Neuronal stem cell (in vitro differentiated cells): Measurements from ENCODE around the gene PARP15.
A peak's percentile ranks its signal among the peaks of the same experiment; 100 is the strongest.

Experiments
- DNase-seq: peaks from one replicate; pipeline ENCODE4 v3.0.0-alpha.2; 2013; ENCODE audit warnings: low spot score
- H2AFZ ChIP-seq: one replicate; pipeline ENCODE4 v1.6.1; 2013; ENCODE audit warnings: mild to moderate bottlenecking, low read length, inconsistent platforms
- H2AK5ac ChIP-seq: 2 replicates; pipeline ENCODE4 v1.6.1; 2013; ENCODE audit warnings: low read depth, mild to moderate bottlenecking, inconsistent platforms, low read length, moderate library complexity, mixed read lengths
- H2BK120ac ChIP-seq: 2 replicates; pipeline ENCODE4 v1.6.1; 2013; ENCODE audit warnings: low read depth, mild to moderate bottlenecking, inconsistent platforms, low read length, moderate library complexity, mixed read lengths
- H2BK12ac ChIP-seq: one replicate; pipeline ENCODE4 v1.6.1; 2013; ENCODE audit warnings: low read length, inconsistent platforms
- H2BK15ac ChIP-seq: 2 replicates; pipeline ENCODE4 v1.6.1; 2013; ENCODE audit warnings: mild to moderate bottlenecking, low read length, inconsistent platforms, mixed read lengths
- H2BK5ac ChIP-seq: one replicate; pipeline ENCODE4 v1.6.1; 2013; ENCODE audit warnings: inconsistent platforms, mild to moderate bottlenecking, low read length, moderate library complexity
- H3K14ac ChIP-seq: one replicate; pipeline ENCODE4 v1.6.1; 2013; ENCODE audit warnings: low read length, inconsistent platforms
- H3K18ac ChIP-seq: 2 replicates; pipeline ENCODE4 v1.6.1; 2013; ENCODE audit warnings: low read length, inconsistent platforms
- H3K23ac ChIP-seq: 2 replicates; pipeline ENCODE4 v1.6.1; 2013; ENCODE audit warnings: low read depth, mild to moderate bottlenecking, mixed read lengths, low read length, inconsistent platforms; ENCODE audit not compliant: poor library complexity
- H3K27ac ChIP-seq: replicated peaks from 3 replicates; pipeline ENCODE4 v1.5.1; 2013; ENCODE audit warnings: low read length, inconsistent platforms
- H3K27me3 ChIP-seq, 3 experiments: 2 replicates each; pipeline ENCODE4 v1.6.1; 2013; ENCODE audit warnings: low read length in 3 of 3, mild to moderate bottlenecking in 2 of 3, inconsistent platforms in 1 of 3, low read depth in 1 of 3, mixed read lengths in 1 of 3, moderate library complexity in 1 of 3; ENCODE audit not compliant: control insufficient read depth in 3 of 3, insufficient read depth in 3 of 3
- H3K36me3 ChIP-seq, 2 donors: replicated peaks in 1 of 2; 2 replicates each; pipeline ENCODE4 v1.6.1; 2013; ENCODE audit warnings: low read length in 2 of 2; ENCODE audit not compliant: control insufficient read depth in 2 of 2, insufficient read depth in 2 of 2
- H3K4ac ChIP-seq: 2 replicates; pipeline ENCODE4 v1.6.1; 2013; ENCODE audit warnings: inconsistent platforms, mild to moderate bottlenecking, low read length, moderate library complexity
- H3K4me1 ChIP-seq, 2 donors: 1 replicate in 1 of 2; 2 replicates in 1 of 2; pipeline ENCODE4 v1.6.1; 2013; ENCODE audit warnings: low read length in 2 of 2, low read depth in 1 of 2; ENCODE audit not compliant: control insufficient read depth in 2 of 2, insufficient read depth in 1 of 2
- H3K4me2 ChIP-seq: one replicate; pipeline ENCODE4 v1.6.1; 2013; ENCODE audit warnings: mild to moderate bottlenecking, low read length, inconsistent platforms; ENCODE audit not compliant: insufficient read depth, poor library complexity, severe bottlenecking
- H3K4me3 ChIP-seq, 2 donors: 2 replicates each; pipeline ENCODE4 v1.5.1; 2013; ENCODE audit warnings: low read length in 2 of 2, mild to moderate bottlenecking in 2 of 2, inconsistent platforms in 1 of 2, moderate library complexity in 1 of 2
- H3K79me1 ChIP-seq: one replicate; pipeline ENCODE4 v1.6.1; 2013; ENCODE audit warnings: low read depth, mild to moderate bottlenecking, inconsistent platforms, low read length, moderate library complexity
- H3K9ac ChIP-seq: one replicate; pipeline ENCODE4 v1.6.1; 2013; ENCODE audit warnings: mild to moderate bottlenecking, low read depth, low read length, inconsistent platforms; ENCODE audit not compliant: poor library complexity
- H3K9me3 ChIP-seq, 2 donors: replicated peaks in 1 of 2; 2 replicates each; pipeline versions ENCODE3 to v1.6.1; 2013; ENCODE audit warnings: low read length in 2 of 2, mild to moderate bottlenecking in 2 of 2, inconsistent platforms in 1 of 2, low read depth in 1 of 2, mixed read lengths in 1 of 2, moderate library complexity in 1 of 2; ENCODE audit not compliant: control insufficient read depth in 2 of 2, insufficient read depth in 1 of 2
- H4K8ac ChIP-seq: one replicate; pipeline ENCODE4 v1.6.1; 2013; ENCODE audit warnings: low read depth, mild to moderate bottlenecking, inconsistent platforms, low read length, moderate library complexity
- H4K91ac ChIP-seq: one replicate; pipeline ENCODE4 v1.6.1; 2013; ENCODE audit warnings: low read length, low read depth, mild to moderate bottlenecking, inconsistent platforms; ENCODE audit not compliant: poor library complexity
- WGBS, 2 donors: extraction: QIAGEN DNeasy Blood & Tissue Kit; methylation state at CpG; one replicate each; pipeline ENCODE4 v1.1.7; 2013; ENCODE audit warnings: missing lambda C conversion rate in 2 of 2, mixed read lengths in 1 of 2; ENCODE audit not compliant: insufficient read length in 2 of 2, insufficient replicate concordance in 1 of 2; ENCODE audit errors: extremely low coverage in 2 of 2; 5-methylcytosine and 5-hydroxymethylcytosine counted together

Gene PARP15

GRCh38 chr3:122568755-122569154 is 8.7 kb upstream of the PARP15 start:
- no peak overlapping the region for H2BK120ac ChIP-seq
- no peak overlapping the region for H3K9ac ChIP-seq
- WGBS, 2 donors: no CpG with 5 or more reads among the region's 3 CpGs
- DNase-seq: no peak
- no peak overlapping the region for H3K4me2 ChIP-seq
- no peak overlapping the region for H2AFZ ChIP-seq
- H4K91ac ChIP-seq: no peak overlapping the region
- H3K14ac ChIP-seq: no peak overlapping the region
- H3K9me3 ChIP-seq: peaks cover 0 to 2% of the 10 kb centered on the region in 2 donors
- H2BK15ac ChIP-seq: no peak overlapping the region
- no peak overlapping the region for H3K4me3 ChIP-seq
- no peaks in the 10 kb centered on the region for H3K79me1 ChIP-seq
- no peak overlapping the region for H3K18ac ChIP-seq
- H2BK5ac ChIP-seq: no peak overlapping the region
- H3K27ac ChIP-seq: no peak overlapping the region
- no peak overlapping the region for H4K8ac ChIP-seq
- peaks cover 7 to 11% of the 10 kb centered on the region in 2 donors for H3K4me1 ChIP-seq
- no peak overlapping the region for H3K4ac ChIP-seq
- H2BK12ac ChIP-seq: no peak overlapping the region
- peaks cover 0 to 56% of the 10 kb centered on the region in 2 donors for H3K36me3 ChIP-seq
- no peak overlapping the region for H3K23ac ChIP-seq
- no peak overlapping the region for H2AK5ac ChIP-seq
- H3K27me3 ChIP-seq: no peaks in the 10 kb centered on the region

DNA sequence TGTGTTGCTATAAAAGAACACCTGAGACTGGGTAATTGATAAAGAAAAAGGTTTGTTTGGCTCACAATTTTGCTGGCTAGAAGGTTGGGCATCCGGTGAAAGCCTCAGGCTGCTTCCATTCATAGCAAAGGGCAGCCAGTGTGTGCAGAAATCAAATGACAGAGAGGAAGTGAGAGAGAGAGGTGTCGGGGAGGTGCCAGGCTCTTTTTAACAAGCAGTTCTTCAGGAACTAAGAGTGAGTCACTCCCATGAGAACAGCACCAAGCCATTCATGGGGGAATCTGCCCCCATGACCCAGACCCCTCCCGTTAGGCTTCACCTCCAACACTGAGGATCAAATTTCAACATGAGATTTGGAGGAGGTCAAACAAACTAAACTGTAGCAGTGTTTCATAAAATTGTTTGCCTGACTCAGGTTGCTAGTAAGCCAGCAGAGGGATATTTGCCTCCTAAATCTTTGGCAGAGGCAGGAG is 4.5 kb upstream of the PARP15 start:
- Histone ChIP-seq H3K9me3 (peaks cover 0 to 2% of the 10 kb centered on the region in 2 donors), H3K79me1 (no peaks in the 10 kb centered on the region), H2BK5ac (no peak overlapping the region), H3K23ac (no peak overlapping the region), H3K14ac (no peak overlapping the region), H3K18ac (no peak overlapping the region), H3K9ac (no peak overlapping the region), H2AFZ (no peak overlapping the region), H4K8ac (no peak overlapping the region), H3K4ac (no peak overlapping the region), H2BK12ac (no peak overlapping the region), H3K27ac (peak overlapping the region; percentile 44), H3K4me3 (no peak overlapping the region), H3K27me3 (peaks cover 0 to 6% (median 0%) of the 10 kb centered on the region in 3 experiments), H3K36me3 (peaks cover 0 to 32% of the 10 kb centered on the region in 2 donors), H2BK15ac (no peak overlapping the region), H2BK120ac (no peak overlapping the region), H3K4me2 (peak overlapping the region; percentile 29), H2AK5ac (no peak overlapping the region), H4K91ac (no peak overlapping the region), H3K4me1 (peaks cover 7 to 18% of the 10 kb centered on the region in 2 donors)
- no peak for DNase-seq
- WGBS, 2 donors: no CpG with 5 or more reads among the region's 3 CpGs

DNA sequence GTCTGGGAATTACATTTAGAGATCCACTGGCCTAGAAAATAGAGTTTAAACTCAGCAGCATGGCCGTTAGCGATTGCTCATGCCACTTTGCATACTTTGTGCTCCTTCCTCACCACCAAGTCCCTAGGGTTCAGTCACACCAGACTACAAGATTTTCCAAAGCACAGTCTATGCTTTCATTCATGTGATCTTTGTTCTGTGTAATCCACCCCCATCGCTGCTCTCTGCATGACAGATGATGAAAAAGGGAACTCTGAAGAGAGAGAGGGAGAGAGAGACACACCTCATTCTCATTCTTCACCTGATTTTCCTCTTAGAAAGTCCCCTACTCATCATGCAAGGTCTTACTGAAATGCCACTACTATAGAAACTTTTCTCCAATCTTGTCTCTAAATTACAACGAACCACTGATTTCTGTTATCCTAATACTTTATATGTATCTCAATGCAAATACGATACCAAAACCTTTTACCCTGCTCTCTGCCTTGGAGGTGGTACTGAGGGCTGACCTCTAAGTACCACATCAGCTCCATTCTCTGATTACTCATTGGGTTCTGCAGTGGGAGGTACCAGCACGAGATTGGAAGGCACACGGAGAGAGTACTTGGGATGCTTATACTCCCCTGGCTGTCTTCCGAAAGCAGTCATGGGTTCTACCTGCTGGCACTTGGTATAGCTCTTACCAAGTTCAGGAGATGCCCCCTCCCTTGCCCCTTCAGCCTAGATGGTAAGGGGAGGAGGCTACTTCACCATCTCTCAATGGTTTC is 1.1 kb upstream of the PARP15 start:
- Histone ChIP-seq H3K4me2 (no peak overlapping the region), H2BK12ac (no peak overlapping the region), H3K18ac (no peak overlapping the region), H2AFZ (peak overlapping the region; percentile 58), H3K27me3 (peaks cover 0 to 6% (median 0%) of the 10 kb centered on the region in 3 experiments), H2BK15ac (no peak overlapping the region), H3K4ac (no peak overlapping the region), H3K36me3 (peaks cover 0 to 3% of the 10 kb centered on the region in 2 donors), H3K9me3 (peaks cover 0 to 2% of the 10 kb centered on the region in 2 donors), H3K9ac (no peak overlapping the region), H2BK5ac (no peak overlapping the region), H4K8ac (no peak overlapping the region), H2BK120ac (no peak overlapping the region), H3K23ac (no peak overlapping the region), H3K4me3 (no peak overlapping the region), H3K27ac (no peak overlapping the region), H3K79me1 (no peaks in the 10 kb centered on the region), H3K14ac (no peak overlapping the region), H4K91ac (no peak overlapping the region), H3K4me1 (peaks cover 7 to 15% of the 10 kb centered on the region in 2 donors), H2AK5ac (no peak overlapping the region)
- WGBS, 2 donors: no CpG with 5 or more reads among the region's 8 CpGs
- no peak for DNase-seq

GRCh38 chr3:122578069-122578740 is 755 bp downstream of the PARP15 start:
- Histone ChIP-seq H2BK15ac (no peak overlapping the region), H2AK5ac (no peak overlapping the region), H2AFZ (no peak overlapping the region), H3K9ac (no peak overlapping the region), H3K14ac (no peak overlapping the region), H3K23ac (no peak overlapping the region), H4K8ac (no peak overlapping the region), H3K9me3 (peaks cover 3 to 7% of the 10 kb centered on the region in 2 donors), H3K4ac (no peak overlapping the region), H3K4me1 (peaks cover 2 to 10% of the 10 kb centered on the region in 2 donors), H3K4me3 (no peak overlapping the region), H3K27me3 (peaks cover 0 to 6% (median 0%) of the 10 kb centered on the region in 3 experiments), H3K36me3 (no peaks in the 10 kb centered on the region), H2BK120ac (no peak overlapping the region), H3K4me2 (no peak overlapping the region), H2BK5ac (no peak overlapping the region), H3K79me1 (no peaks in the 10 kb centered on the region), H3K27ac (no peak overlapping the region), H3K18ac (no peak overlapping the region), H4K91ac (no peak overlapping the region), H2BK12ac (no peak overlapping the region)
- no CpG with 5 or more reads among the region's 5 CpGs for WGBS, 2 donors
- no peak for DNase-seq
